HEK293 (cell line): ENCODE results near the gene SH3RF1.

ENCODE experiments used
- CTCF ChIA-PET: fragments of 350-600 bp; formaldehyde crosslinking; extraction: SDS; loops from one replicate; lab custom pipeline; 2021; ENCODE audit warnings: antibody characterized with exemption; lab: Yijun Ruan, JAX
- POLR2A ChIA-PET: fragments of 300-600 bp; formaldehyde crosslinking; extraction: SDS; loops from one replicate; lab custom pipeline; 2020; ENCODE audit warnings: antibody characterized with exemption, inconsistent platforms; lab: Yijun Ruan, JAX
- H3K27ac ChIP-seq: fragments of 200-500 bp; sonication (Bioruptor generic); 2 replicates; pipeline ENCODE4 v1.5.1; 2014; ENCODE audit warnings: low read depth, low read length, control low read depth, inconsistent platforms; ENCODE audit errors: extremely low read depth
- H3K36me3 ChIP-seq, 2 experiments: fragments of 200-500 bp in 1 of 2; sonication (Bioruptor generic) in 1 of 2; 1 replicate in 1 of 2; 2 replicates in 1 of 2; pipeline ENCODE4 v1.5.1; 2014 to 2017; ENCODE audit warnings: inconsistent platforms in 2 of 2, low read length in 2 of 2; ENCODE audit not compliant: control insufficient read depth in 2 of 2, insufficient read depth in 1 of 2
- H3K4me1 ChIP-seq: fragments of 200-500 bp; sonication (Bioruptor generic); 2 replicates; pipeline ENCODE4 v1.5.1; 2014; ENCODE audit warnings: mild to moderate bottlenecking, low read length, inconsistent platforms; ENCODE audit not compliant: control insufficient read depth, insufficient read depth
- H3K4me3 ChIP-seq: 2 replicates; pipeline ENCODE4 v1.5.1; 2011; ENCODE audit warnings: low read depth, mild to moderate bottlenecking, control low read depth, low read length, moderate library complexity
- H3K9me3 ChIP-seq: fragments of 200-500 bp; sonication (Bioruptor generic); 2 replicates; pipeline ENCODE4 v1.5.1; 2014; ENCODE audit warnings: low read depth, low read length, inconsistent platforms; ENCODE audit not compliant: control insufficient read depth, insufficient read depth
- CTCF ChIP-seq: fragments of 450-650 bp; formaldehyde crosslinking; IDR thresholded peaks from 2 replicates; pipeline ENCODE4 v1.5.1; 2016; ENCODE audit warnings: missing biosample characterization, missing genetic modification characterization
- FEZF1 ChIP-seq: fragments of 450-650 bp; formaldehyde crosslinking; IDR thresholded peaks from 2 replicates; pipeline ENCODE4 v1.5.1; 2016; ENCODE audit warnings: missing biosample characterization, missing genetic modification characterization
- MZF1 ChIP-seq: fragments of 450-650 bp; formaldehyde crosslinking; IDR thresholded peaks from 2 replicates; pipeline ENCODE4 v1.5.1; 2017; ENCODE audit warnings: missing biosample characterization, missing genetic modification characterization, borderline replicate concordance
- PBX3 ChIP-seq: sonication (generic); formaldehyde crosslinking; IDR thresholded peaks from 2 replicates; pipeline ENCODE4 v1.8.1; 2022; ENCODE audit warnings: mild to moderate bottlenecking, moderate library complexity, missing genetic modification reagents
- ZBTB21 ChIP-seq: fragments of 450-650 bp; formaldehyde crosslinking; IDR thresholded peaks from 2 replicates; pipeline ENCODE4 v1.5.1; 2017; ENCODE audit warnings: missing biosample characterization, missing genetic modification characterization
- ZNF184 ChIP-seq: fragments of 450-650 bp; IDR thresholded peaks from 2 replicates; pipeline ENCODE4 v1.5.1; 2018; ENCODE audit warnings: missing biosample characterization, mild to moderate bottlenecking, missing genetic modification characterization
- ZNF202 ChIP-seq: fragments of 450-650 bp; formaldehyde crosslinking; IDR thresholded peaks from 2 replicates; pipeline ENCODE4 v1.5.1; 2016; ENCODE audit warnings: missing biosample characterization, missing genetic modification characterization, borderline replicate concordance
- ZNF24 ChIP-seq: fragments of 450-650 bp; formaldehyde crosslinking; IDR thresholded peaks from 2 replicates; pipeline ENCODE4 v1.5.1; 2016; ENCODE audit warnings: missing biosample characterization, missing genetic modification characterization
- ZNF324 ChIP-seq: fragments of 450-650 bp; formaldehyde crosslinking; IDR thresholded peaks from 2 replicates; pipeline ENCODE4 v1.5.1; 2016; ENCODE audit warnings: missing biosample characterization, missing genetic modification characterization
- ZNF433 ChIP-seq: fragments of 450-650 bp; formaldehyde crosslinking; IDR thresholded peaks from 2 replicates; pipeline ENCODE4 v1.5.1; 2016; ENCODE audit warnings: missing biosample characterization, missing genetic modification characterization, low read depth
- ZNF501 ChIP-seq: fragments of 450-650 bp; formaldehyde crosslinking; IDR thresholded peaks from 2 replicates; pipeline ENCODE4 v1.5.1; 2016; ENCODE audit warnings: missing biosample characterization, missing genetic modification characterization
- ZNF544 ChIP-seq: fragments of 450-650 bp; formaldehyde crosslinking; IDR thresholded peaks from 2 replicates; pipeline ENCODE4 v1.5.0; 2017; ENCODE audit warnings: missing biosample characterization, missing genetic modification characterization
- ZNF555 ChIP-seq: fragments of 450-650 bp; formaldehyde crosslinking; conservative IDR thresholded peaks from 2 replicates; pipeline ENCODE4 v1.5.1; 2017; ENCODE audit warnings: missing biosample characterization, mild to moderate bottlenecking, missing genetic modification characterization, inconsistent platforms
- ZNF558 ChIP-seq: fragments of 450-650 bp; formaldehyde crosslinking; IDR thresholded peaks from 2 replicates; pipeline ENCODE4 v1.5.1; 2016; ENCODE audit warnings: missing biosample characterization, missing genetic modification characterization
- ZNF610 ChIP-seq: fragments of 450-650 bp; formaldehyde crosslinking; IDR thresholded peaks from 2 replicates; pipeline ENCODE4 v1.5.1; 2016; ENCODE audit warnings: missing biosample characterization, missing genetic modification characterization, borderline replicate concordance
- ZNF623 ChIP-seq: fragments of 450-650 bp; formaldehyde crosslinking; IDR thresholded peaks from 2 replicates; pipeline ENCODE4 v1.5.1; 2016; ENCODE audit warnings: missing biosample characterization, missing genetic modification characterization
- ZNF664 ChIP-seq: fragments of 450-650 bp; formaldehyde crosslinking; IDR thresholded peaks from 2 replicates; pipeline ENCODE4 v1.5.1; 2016; ENCODE audit warnings: missing biosample characterization, missing genetic modification characterization
- ZNF704 ChIP-seq: fragments of 450-650 bp; formaldehyde crosslinking; IDR thresholded peaks from 2 replicates; pipeline ENCODE4 v1.5.1; 2016; ENCODE audit warnings: missing biosample characterization, missing genetic modification characterization
- ZSCAN5A ChIP-seq: fragments of 450-650 bp; formaldehyde crosslinking; IDR thresholded peaks from 2 replicates; pipeline ENCODE4 v1.5.1; 2016; ENCODE audit warnings: missing biosample characterization, missing genetic modification characterization

The SH3RF1 gene

GRCh38 chr4:169047956-169048355 lies 222.8 kb downstream of the SH3RF1 start (continued):
- TF ChIP-seq ZNF202 (tag by site-specific recombination) (no peak), ZNF544 (no peak)
- TF ChIP-seq, all 188 proteins: peak for 0

- Histone ChIP-seq H3K4me3 (no peak overlapping the region), H3K27ac (no peak overlapping the region), H3K4me1 (no peaks in the 10 kb centered on the region), H3K36me3 (no peaks in the 10 kb centered on the region), H3K9me3 (no peaks in the 10 kb centered on the region)
- TF ChIP-seq CTCF (tag by site-specific recombination) (no peak), ZNF623 (tag by site-specific recombination) (no peak), FEZF1 (tag by site-specific recombination) (no peak), MZF1 (tag by site-specific recombination) (no peak), ZNF24 (no peak), ZNF184 (no peak), ZNF324 (tag by site-specific recombination) (no peak), ZNF501 (tag by site-specific recombination) (no peak), ZNF555 (no peak), PBX3 (CRISPR knock-in tag) (no peak), ZSCAN5A (tag by site-specific recombination) (no peak), ZNF664 (tag by site-specific recombination) (no peak), ZNF558 (no peak), ZNF433 (tag by site-specific recombination) (no peak)
- POLR2A ChIA-PET = no interaction called here
- CTCF ChIA-PET = interaction anchor here (0.6 kb wide), 1 partner anchor 351 kb away, joined by 4 read pairs; no protein-coding TSS in a partner anchor
These were observed 224.7 kb downstream of the SH3RF1 start for GRCh38 chr4:169045862-169046584.

- H3K9me3 ChIP-seq = no peaks in the 10 kb centered on the region
- H3K4me3 ChIP-seq = no peak overlapping the region
- CTCF ChIA-PET = interaction anchor here (0.6 to 0.7 kb wide), 4 partner anchors 11 to 353 kb away, joined by 3 to 4 read pairs (median 4); no protein-coding TSS in a partner anchor
- POLR2A ChIA-PET = interaction anchor here (0.9 kb wide), 1 partner anchor 35 kb away, joined by 3 read pairs; the partner anchor contains the start of gene CBR4
- H3K27ac ChIP-seq = no peak overlapping the region
- no peaks in the 10 kb centered on the region for H3K36me3 ChIP-seq
- no peak for TF ChIP-seq ZNF704 (tag by site-specific recombination)
- no peak for TF ChIP-seq ZBTB21
- TF ChIP-seq ZNF610 (tag by site-specific recombination) = no peak
- no peaks in the 10 kb centered on the region for H3K4me1 ChIP-seq
These were observed 225.9 kb downstream of the SH3RF1 start for GRCh38 chr4:169044714-169045447.
